Gastroesophageal sphincter (tissue), 3 donors: ENCODE results near the gene CLGN.

Source experiments
- CTCF ChIP-seq, 4 experiments: fragments of 200-600 bp in 2 of 4; fragments of 450-650 bp in 2 of 4; sonication (generic) in 1 of 4; IDR thresholded peaks; one replicate each; pipeline ENCODE4 v1.5.1; 2017 to 2019; ENCODE audit warnings: antibody characterized with exemption in 4 of 4, mild to moderate bottlenecking in 2 of 4, moderate library complexity in 2 of 4
- EP300 ChIP-seq: sonication (generic); formaldehyde crosslinking; IDR thresholded peaks from one replicate; pipeline ENCODE4 v1.6.1; 2017; ENCODE audit warnings: antibody characterized with exemption, mild to moderate bottlenecking

DNA sequence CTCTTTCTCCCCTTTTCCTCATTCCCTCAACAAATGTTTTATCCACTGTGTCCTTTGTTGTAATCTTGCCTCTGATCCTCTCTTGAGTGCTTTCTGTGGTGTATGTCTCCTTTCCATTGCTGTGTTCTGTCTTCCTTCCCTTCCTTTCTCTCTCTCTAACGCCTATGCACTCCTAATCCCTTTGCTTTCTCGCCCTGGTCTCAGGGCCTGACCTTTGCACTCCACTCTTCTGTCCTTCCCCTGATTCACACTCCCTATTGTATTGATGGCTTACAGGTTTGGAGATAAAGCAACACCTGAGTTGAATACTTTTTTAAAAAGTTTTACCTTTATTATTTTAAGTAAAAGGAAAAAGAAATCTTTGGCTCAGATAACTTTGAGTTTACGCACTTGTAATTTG is 69.6 kb downstream of the CLGN start:
- TF ChIP-seq CTCF (IDR thresholded peaks at IDR 0.05): no peak
- TF ChIP-seq EP300: no peak
